Spinal cord (tissue), 10 donors: Measurements from ENCODE around the gene GMNN. TPM values are rescaled to one million over a fixed set of nuclear protein-coding genes. Genes with fewer than 3 reads are reported as not detected.
A peak's percentile ranks its signal among the peaks of the same experiment; 100 is the strongest.
"Not testable (repeated sequence)": the region's sequence is repeated elsewhere in the genome, so short reads cannot be mapped to it uniquely, and the experiment has no call there.

ENCODE experiments used
- DNase-seq, 6 donors: peaks; one replicate each; pipeline versions ENCODE4 v3.0.0 to v3.0.0-alpha.2; 2013 to 2015; ENCODE audit warnings: low spot score in 6 of 6, low read depth in 4 of 6
- H3K27ac ChIP-seq: one replicate; pipeline ENCODE4 v1.5.1; 2013; ENCODE audit warnings: low read depth, low read length, control low read depth
- H3K27me3 ChIP-seq: one replicate; pipeline ENCODE4 v1.6.1; 2013; ENCODE audit warnings: low read length; ENCODE audit not compliant: control insufficient read depth, insufficient read depth
- H3K36me3 ChIP-seq: one replicate; pipeline ENCODE4 v1.6.1; 2013; ENCODE audit warnings: low read length; ENCODE audit not compliant: control insufficient read depth, insufficient read depth
- H3K4me1 ChIP-seq: one replicate; pipeline ENCODE4 v1.6.1; 2013; ENCODE audit warnings: low read length; ENCODE audit not compliant: control insufficient read depth, insufficient read depth
- H3K4me3 ChIP-seq: one replicate; pipeline ENCODE4 v1.5.1; 2013; ENCODE audit warnings: low read depth, low read length, control low read depth
- H3K9me3 ChIP-seq: one replicate; pipeline ENCODE4 v1.6.1; 2013; ENCODE audit warnings: low read length; ENCODE audit not compliant: control insufficient read depth, insufficient read depth
- whole genome bisulfite sequencing: methylation state at CpG from one replicate; pipeline ENCODE4 v1.1.5; 2013; ENCODE audit warnings: missing lambda C conversion rate; ENCODE audit not compliant: insufficient coverage; 5-methylcytosine and 5-hydroxymethylcytosine counted together
- polyA plus RNA-seq, 2 donors: library from polyadenylated mRNA; unstranded; fragments of 120-200 nt; gene quantifications; one replicate each; pipeline ENCODE4 v1.2.1, GENCODE V29; 2013; ENCODE audit not compliant: insufficient read length in 2 of 2
- total RNA-seq, 2 donors: library from RNA; depleted of rRNA in 1 of 2; stranded (reverse); fragments of 120-200 nt in 1 of 2; fragments of >200 nt in 1 of 2; gene quantifications; one replicate each; pipeline versions ENCODE4 v1.2.3 to v1.2.4, GENCODE V29; 2013 to 2014
- donor health status: healthy.

The GMNN gene
- total and polyA plus RNA-seq, 4 donors: 27.3 to 37.1 (median 33.6) TPM

DNA sequence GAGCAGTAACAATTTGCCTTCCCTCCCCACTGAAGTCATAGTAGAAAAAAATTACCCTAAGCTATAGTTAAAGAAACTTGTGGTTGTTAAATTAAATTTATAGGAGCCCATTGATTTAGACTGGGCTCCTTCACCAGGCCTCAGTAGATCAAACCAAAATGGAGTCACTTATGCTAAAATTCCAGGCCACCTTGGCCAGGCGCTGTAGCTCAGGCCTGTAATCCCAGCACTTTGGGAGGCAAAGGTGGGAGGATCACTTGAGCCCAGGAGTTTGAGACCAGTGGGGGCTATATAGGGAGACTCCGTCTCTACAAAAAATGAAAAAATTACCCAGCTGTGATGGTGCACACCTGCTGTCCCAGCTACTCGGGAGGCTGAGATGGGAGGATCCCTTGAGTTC lies 15.0 kb upstream of the GMNN start:
- Histone ChIP-seq H3K9me3 (no peaks in the 10 kb centered on the region), H3K27me3 (no peaks in the 10 kb centered on the region), H3K4me3 (no peak overlapping the region), H3K27ac (no peak overlapping the region), H3K4me1 (no peaks in the 10 kb centered on the region), H3K36me3 (no peaks in the 10 kb centered on the region)
- no peak for DNase-seq
- WGBS: 100% methylated on average over 2 of the region's 3 CpGs

DNA sequence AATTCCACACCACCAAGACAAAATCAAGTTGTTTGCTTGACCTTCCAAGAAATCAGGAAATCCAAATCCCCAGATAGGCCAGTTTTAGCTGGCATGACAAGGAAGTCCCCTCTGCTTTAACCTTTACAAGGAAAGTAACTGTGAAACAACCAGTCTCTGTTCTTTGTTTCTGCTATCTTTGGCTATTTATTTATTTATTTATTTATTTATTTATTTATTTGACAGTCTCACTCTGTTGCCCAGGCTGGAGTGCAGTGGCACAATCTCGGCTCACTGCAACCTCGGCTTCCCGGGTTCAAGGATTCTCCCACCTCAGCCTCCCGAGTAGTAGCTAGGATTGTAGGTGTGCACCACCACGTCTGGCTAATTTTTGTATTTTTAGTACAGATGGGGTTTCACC lies 14.5 kb upstream of the GMNN start:
- Histone ChIP-seq H3K4me3 (no peak overlapping the region), H3K4me1 (no peaks in the 10 kb centered on the region), H3K27ac (no peak overlapping the region), H3K9me3 (no peaks in the 10 kb centered on the region), H3K27me3 (no peaks in the 10 kb centered on the region), H3K36me3 (no peaks in the 10 kb centered on the region)
- DNase-seq: no peak
- 78% methylated on average over 3 of the region's 5 CpGs for WGBS

DNA sequence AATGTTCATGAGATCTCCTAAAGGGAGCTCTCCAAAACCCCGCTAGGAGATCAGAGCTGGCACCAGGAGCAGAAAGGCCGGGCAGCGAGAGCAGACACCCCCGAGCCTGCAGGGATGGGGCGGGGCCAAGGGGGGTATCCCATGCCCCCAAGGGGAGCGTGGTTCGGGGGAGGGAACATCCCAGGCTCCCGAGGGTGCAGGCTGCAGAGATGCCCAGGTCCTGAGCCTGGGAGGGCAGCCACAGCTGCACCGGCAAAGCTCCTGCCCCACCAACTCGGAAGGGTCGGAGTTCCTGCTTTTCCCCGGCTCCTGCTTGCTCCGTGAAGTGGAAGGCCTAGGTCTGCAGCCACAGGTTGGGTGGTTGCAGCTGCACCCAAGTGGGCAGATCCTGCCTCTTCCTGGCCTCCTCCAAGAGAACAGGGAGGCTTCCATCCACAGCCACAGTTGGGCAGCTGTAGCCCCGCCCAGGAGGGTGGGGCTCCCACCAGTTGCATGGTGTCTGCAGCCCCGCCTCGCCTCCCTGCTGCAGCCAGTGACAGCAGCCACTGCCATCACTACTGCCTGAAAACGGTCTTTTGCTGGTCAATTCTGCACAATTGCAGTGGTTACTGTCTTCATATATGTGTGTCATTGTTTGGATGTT lies 13.4 kb upstream of the GMNN start:
- WGBS: 86% methylated on average over 17 of the region's 17 CpGs
- no peak overlapping the region for H3K27ac ChIP-seq
- H3K4me1 ChIP-seq: no peaks in the 10 kb centered on the region
- H3K36me3 ChIP-seq: no peaks in the 10 kb centered on the region
- no peaks in the 10 kb centered on the region for H3K9me3 ChIP-seq
- no peak overlapping the region for H3K4me3 ChIP-seq
- no peak for DNase-seq
- no peaks in the 10 kb centered on the region for H3K27me3 ChIP-seq

DNA sequence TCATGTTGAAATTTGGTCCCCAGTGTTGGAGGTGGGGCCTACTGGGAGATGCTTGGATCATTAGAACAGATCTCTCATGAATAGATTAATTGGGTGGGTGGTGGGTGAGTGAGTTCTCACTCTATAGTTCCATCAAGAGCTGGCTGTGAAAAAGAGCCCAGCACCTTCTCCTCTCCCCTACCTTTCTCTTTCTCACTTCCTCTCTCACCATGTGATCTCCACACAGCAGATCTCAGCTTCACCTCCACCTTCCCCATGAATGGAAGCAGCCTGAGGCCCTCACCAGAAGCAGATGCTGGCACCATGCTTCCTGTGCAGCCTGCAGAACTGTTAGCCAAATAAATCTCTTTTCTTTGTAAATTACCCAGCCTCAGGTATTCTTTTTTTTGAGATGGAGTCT lies 12.9 kb upstream of the GMNN start:
- Histone ChIP-seq H3K27ac (no peak overlapping the region), H3K36me3 (no peaks in the 10 kb centered on the region), H3K4me1 (no peaks in the 10 kb centered on the region), H3K27me3 (no peaks in the 10 kb centered on the region), H3K9me3 (no peaks in the 10 kb centered on the region), H3K4me3 (no peak overlapping the region)
- DNase-seq: no peak

DNA sequence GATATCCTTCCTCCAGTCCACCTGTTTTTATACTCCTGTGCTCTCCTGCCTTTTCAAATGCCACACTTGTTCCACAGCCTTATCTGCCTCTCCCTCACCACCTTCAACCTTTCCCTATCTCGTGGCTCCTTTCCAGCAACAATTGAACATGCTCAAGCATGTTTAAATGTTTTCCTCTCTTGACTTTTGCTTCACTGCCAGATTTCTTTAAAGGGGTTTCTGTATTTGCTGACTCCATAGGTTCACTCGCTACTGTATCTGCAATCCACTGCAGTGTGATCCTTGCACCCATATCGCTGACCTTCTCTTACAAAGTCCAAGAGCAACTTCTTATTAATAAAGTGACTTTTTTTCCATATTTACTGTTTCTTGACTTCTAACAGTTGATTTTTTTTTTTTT lies 11.2 kb upstream of the GMNN start:
- no peaks in the 10 kb centered on the region for H3K4me1 ChIP-seq
- H3K27me3 ChIP-seq: no peaks in the 10 kb centered on the region
- H3K27ac ChIP-seq: no peak overlapping the region
- no peak overlapping the region for H3K4me3 ChIP-seq
- no peaks in the 10 kb centered on the region for H3K36me3 ChIP-seq
- no peak for DNase-seq
- WGBS: 71% methylated on average over 1 of the region's 3 CpGs
- H3K9me3 ChIP-seq: no peaks in the 10 kb centered on the region

DNA sequence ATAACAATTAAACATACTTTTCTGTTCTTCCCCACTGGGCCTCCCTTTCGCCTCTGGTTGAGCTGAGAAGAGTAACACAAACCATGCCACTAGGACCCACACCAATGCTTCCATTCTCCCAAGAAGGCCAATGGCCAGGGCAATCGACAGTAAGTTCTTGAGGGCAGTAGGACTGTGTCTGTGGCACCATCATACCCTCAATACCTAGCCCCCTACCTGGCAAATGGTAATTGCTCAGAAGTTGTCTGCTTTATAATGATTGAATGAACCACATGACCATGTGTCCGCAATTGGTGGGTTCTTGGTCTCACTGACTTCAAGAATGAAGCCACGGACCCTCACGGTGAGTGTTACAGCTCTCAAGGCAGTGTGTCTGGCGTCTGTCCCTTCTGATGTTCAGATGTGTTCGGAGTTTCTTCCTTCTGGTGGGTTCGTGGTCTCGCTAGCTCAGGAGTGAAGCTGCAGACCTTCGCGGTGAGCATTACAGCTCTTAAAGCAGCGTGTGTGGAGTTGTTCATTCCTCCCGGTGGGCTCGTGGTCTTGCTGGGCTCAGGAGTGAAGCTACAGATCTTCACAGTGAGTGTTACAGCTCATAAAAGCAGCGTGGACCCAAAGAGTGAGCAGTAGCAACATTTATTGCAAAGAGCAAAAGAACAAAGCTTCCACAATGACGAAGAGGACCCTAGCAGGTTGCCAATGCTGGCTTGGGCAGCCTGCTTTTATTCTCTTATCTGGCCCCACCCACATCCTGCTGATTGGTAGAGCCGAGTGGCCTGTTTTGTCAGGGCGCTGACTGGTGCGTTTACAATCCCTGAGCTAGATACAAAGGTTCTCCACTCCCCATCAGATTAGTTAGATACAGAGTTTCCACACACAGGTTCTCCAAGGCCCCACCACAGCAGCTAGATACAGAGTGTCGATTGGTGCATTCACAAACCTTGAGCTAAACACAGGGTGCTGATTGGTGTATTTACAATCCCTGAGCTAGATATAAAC lies 9.6 kb upstream of the GMNN start:
- H3K9me3 ChIP-seq, H3K4me3 ChIP-seq, H3K4me1 ChIP-seq, H3K27me3 ChIP-seq, DNase-seq, H3K27ac ChIP-seq, H3K36me3 ChIP-seq: not testable (repeated sequence)
- WGBS: 85% methylated on average over 16 of the region's 20 CpGs

DNA sequence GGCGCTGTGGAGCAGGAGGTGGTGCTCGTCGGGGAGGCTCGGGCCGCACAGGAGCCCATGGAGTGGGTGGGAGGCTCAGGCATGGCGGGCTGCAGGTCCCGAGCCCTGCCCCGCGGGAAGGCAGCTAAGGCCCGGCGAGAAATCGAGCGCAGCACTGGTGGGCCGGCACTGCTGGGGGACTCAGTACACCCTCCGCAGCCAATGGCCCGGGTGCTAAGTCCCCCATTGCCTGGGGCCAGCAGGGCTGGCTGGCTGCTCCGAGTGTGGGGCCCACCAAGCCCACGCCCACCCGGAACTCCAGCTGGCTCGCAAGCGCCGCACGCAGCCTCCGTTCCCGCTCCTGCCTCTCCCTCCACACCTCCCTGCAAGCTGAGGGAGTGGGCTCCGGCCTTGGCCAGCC lies 8.8 kb upstream of the GMNN start:
- H3K4me1 ChIP-seq, H3K27me3 ChIP-seq, H3K36me3 ChIP-seq, H3K4me3 ChIP-seq, H3K27ac ChIP-seq, H3K9me3 ChIP-seq, DNase-seq: not testable (repeated sequence)
- 96% methylated on average over 7 of the region's 26 CpGs for WGBS

DNA sequence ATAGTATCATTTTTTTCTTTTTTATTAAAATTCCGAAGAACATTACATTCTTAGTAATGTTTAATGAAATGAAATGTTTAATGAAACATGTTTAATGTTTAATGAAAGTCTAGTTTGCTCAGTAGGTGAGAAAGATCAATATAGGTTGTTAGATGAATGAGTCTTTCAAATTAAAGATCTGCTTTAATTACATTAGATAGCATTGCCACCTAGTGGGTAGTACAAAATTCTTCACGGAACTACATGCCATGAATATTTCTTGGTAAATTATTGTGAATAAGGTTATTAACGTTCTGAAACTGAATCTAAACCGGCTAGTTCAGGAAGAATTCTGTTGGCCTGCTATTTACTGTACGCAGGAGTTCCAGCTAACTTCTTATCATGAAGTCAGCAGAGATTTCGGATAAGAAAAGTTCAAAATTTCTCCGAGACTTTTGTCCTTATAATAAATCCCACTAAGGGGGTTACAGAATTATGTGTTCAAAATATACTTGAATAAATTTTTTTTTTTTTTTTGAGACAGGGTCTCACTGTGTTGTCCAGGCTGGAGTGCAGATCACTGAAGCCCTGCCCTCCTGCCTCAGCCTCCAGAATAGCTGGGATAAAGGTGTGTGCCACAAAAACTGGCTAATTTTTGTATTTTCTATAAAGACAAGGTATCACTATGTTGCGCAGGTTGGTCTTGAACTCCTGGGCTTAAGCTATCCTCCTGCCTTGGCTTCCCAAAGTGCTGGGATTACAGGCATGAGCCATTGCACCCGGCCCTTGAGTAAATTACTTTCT lies 7.9 kb upstream of the GMNN start:
- 92% methylated on average over 2 of the region's 9 CpGs for whole genome bisulfite sequencing
- H3K9me3 ChIP-seq: no peaks in the 10 kb centered on the region
- H3K27ac ChIP-seq: no peak overlapping the region
- H3K4me1 ChIP-seq: no peaks in the 10 kb centered on the region
- peak in 3 of 6 donors; percentile 15 to 73 (median 35) for DNase-seq
- H3K27me3 ChIP-seq: no peaks in the 10 kb centered on the region
- H3K36me3 ChIP-seq: no peaks in the 10 kb centered on the region
- H3K4me3 ChIP-seq: no peak overlapping the region

DNA sequence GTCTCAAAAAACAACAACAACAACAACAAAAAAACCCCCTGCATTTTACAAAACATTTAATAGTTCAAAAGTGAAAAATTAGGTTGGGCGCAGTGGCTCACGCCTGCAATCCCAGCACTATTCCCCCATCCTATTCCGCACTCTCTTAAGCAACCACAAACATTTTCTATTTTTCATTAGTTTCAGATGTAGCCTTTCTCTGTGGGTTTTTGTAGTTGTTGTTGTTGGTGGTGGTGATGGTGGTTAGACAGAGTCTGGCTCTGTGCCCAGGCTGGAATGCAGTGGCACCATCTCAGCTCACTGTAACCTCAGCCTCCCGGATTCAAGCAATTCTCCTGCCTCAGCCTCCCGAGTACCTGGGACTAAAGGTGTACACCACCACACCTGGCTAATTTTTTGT lies 6.4 kb upstream of the GMNN start:
- Histone ChIP-seq H3K4me1 (no peaks in the 10 kb centered on the region), H3K4me3 (no peak overlapping the region), H3K9me3 (no peaks in the 10 kb centered on the region), H3K27me3 (no peaks in the 10 kb centered on the region), H3K27ac (no peak overlapping the region), H3K36me3 (no peaks in the 10 kb centered on the region)
- DNase-seq: no peak
- 85% methylated on average over 4 of the region's 5 CpGs for WGBS
